Parathyroid adenoma (tissue), 2 donors: ENCODE data around the gene SEPTIN8.
A peak's percentile ranks its signal among the peaks of the same experiment; 100 is the strongest.

Experiments used
- H2AFZ ChIP-seq: fragments of 300-600 bp; sonication (generic); one replicate; pipeline ENCODE4 v1.7.0; 2017; ENCODE audit warnings: antibody characterized with exemption, mild to moderate bottlenecking
- H3K27ac ChIP-seq: fragments of 300-600 bp; sonication (generic); one replicate; pipeline ENCODE4 v1.7.0; 2017
- H3K27me3 ChIP-seq: fragments of 300-600 bp; sonication (generic); one replicate; pipeline ENCODE4 v1.7.0; 2017; ENCODE audit warnings: low read length; ENCODE audit not compliant: control insufficient read depth, insufficient read depth
- H3K36me3 ChIP-seq: fragments of 300-600 bp; sonication (generic); one replicate; pipeline ENCODE4 v1.7.0; 2017; ENCODE audit warnings: low read length; ENCODE audit not compliant: control insufficient read depth, insufficient read depth
- H3K4me1 ChIP-seq: fragments of 300-600 bp; sonication (generic); one replicate; pipeline ENCODE4 v1.7.0; 2017; ENCODE audit warnings: control low read depth
- H3K4me2 ChIP-seq: fragments of 300-600 bp; sonication (generic); one replicate; pipeline ENCODE4 v1.7.0; 2017; ENCODE audit warnings: low read length
- H3K4me3 ChIP-seq: fragments of 300-600 bp; sonication (generic); one replicate; pipeline ENCODE4 v1.7.0; 2017; ENCODE audit warnings: low read depth, low read length
- H3K79me2 ChIP-seq: fragments of 300-600 bp; sonication (generic); one replicate; pipeline ENCODE4 v1.7.0; 2017; ENCODE audit warnings: control low read depth
- H3K9ac ChIP-seq: fragments of 300-600 bp; sonication (generic); one replicate; pipeline ENCODE4 v1.7.0; 2017; ENCODE audit warnings: mild to moderate bottlenecking
- H3K9me3 ChIP-seq: fragments of 300-600 bp; sonication (generic); one replicate; pipeline ENCODE4 v1.7.0; 2017; ENCODE audit warnings: low read length; ENCODE audit not compliant: control insufficient read depth
- CTCF ChIP-seq: fragments of 300-600 bp; sonication (generic); IDR thresholded peaks from one replicate; pipeline ENCODE4 v1.7.0; 2017; ENCODE audit warnings: antibody characterized with exemption, mild to moderate bottlenecking
- donor health status: primary hyperparathyroidism.

Gene SEPTIN8

GRCh38 chr5:132812781-132813598, 36.0 kb upstream of the SEPTIN8 start, which contains the start of gene SOWAHA:
Gene SOWAHA (plus strand): TSS chr5:132813302. CDS start chr5:132813622, 320 bp downstream.
- Histone ChIP-seq H3K4me2 (peak within 1 kb of the TSS; percentile 67), H3K27me3 (no peaks in the 10 kb centered on the region), H3K4me1 (no peaks in the 10 kb centered on the region), H3K9ac (no peak within 1 kb of the TSS), H3K27ac (no peak within 1 kb of the TSS), H3K4me3 (peak within 1 kb of the TSS; percentile 40), H3K79me2 (no peaks in the 10 kb centered on the region), H3K9me3 (no peaks in the 10 kb centered on the region), H3K36me3 (no peaks in the 10 kb centered on the region), H2AFZ (peak within 1 kb of the TSS; percentile 93)
- no peak for TF ChIP-seq CTCF

GRCh38 chr5:132812123-132812765, 35.2 kb upstream of the SEPTIN8 start:
- Histone ChIP-seq H3K27ac (no peak overlapping the region), H3K4me1 (no peaks in the 10 kb centered on the region), H3K9me3 (no peaks in the 10 kb centered on the region), H2AFZ (no peak overlapping the region), H3K4me3 (no peak overlapping the region), H3K79me2 (no peaks in the 10 kb centered on the region), H3K36me3 (no peaks in the 10 kb centered on the region), H3K9ac (no peak overlapping the region), H3K27me3 (no peaks in the 10 kb centered on the region), H3K4me2 (no peak overlapping the region)
- TF ChIP-seq CTCF, result no peak

GRCh38 chr5:132810605-132811004, 33.6 kb upstream of the SEPTIN8 start:
- H3K36me3 ChIP-seq, result no peaks in the 10 kb centered on the region
- no peak overlapping the region for H3K4me3 ChIP-seq
- H3K9ac ChIP-seq, result no peak overlapping the region
- TF ChIP-seq CTCF, result no peak
- no peaks in the 10 kb centered on the region for H3K4me1 ChIP-seq
- no peak overlapping the region for H2AFZ ChIP-seq
- H3K27me3 ChIP-seq, result no peaks in the 10 kb centered on the region
- H3K79me2 ChIP-seq, result no peaks in the 10 kb centered on the region
- no peak overlapping the region for H3K4me2 ChIP-seq
- no peaks in the 10 kb centered on the region for H3K9me3 ChIP-seq
- H3K27ac ChIP-seq, result no peak overlapping the region

- H3K27ac ChIP-seq, result no peak overlapping the region
- no peak overlapping the region for H3K4me2 ChIP-seq
- H2AFZ ChIP-seq, result no peak overlapping the region
- no peaks in the 10 kb centered on the region for H3K27me3 ChIP-seq
- H3K9me3 ChIP-seq, result no peaks in the 10 kb centered on the region
- H3K36me3 ChIP-seq, result no peaks in the 10 kb centered on the region
- no peaks in the 10 kb centered on the region for H3K4me1 ChIP-seq
- no peak overlapping the region for H3K9ac ChIP-seq
- TF ChIP-seq CTCF, result no peak
- H3K4me3 ChIP-seq, result no peak overlapping the region
- H3K79me2 ChIP-seq, result no peaks in the 10 kb centered on the region
Measured at GRCh38 chr5:132808866-132809265, 31.8 kb upstream of the SEPTIN8 start.
